ENCODE results near the gene ERC2.
"Not testable (repeated sequence)": the region's sequence is repeated elsewhere in the genome, so short reads cannot be mapped to it uniquely, and the experiment has no call there.

The ERC2 gene

GRCh38 chr3:56115199-56115598 is 353.1 kb downstream of the ERC2 start:
- no peak for DNase-seq

DNA sequence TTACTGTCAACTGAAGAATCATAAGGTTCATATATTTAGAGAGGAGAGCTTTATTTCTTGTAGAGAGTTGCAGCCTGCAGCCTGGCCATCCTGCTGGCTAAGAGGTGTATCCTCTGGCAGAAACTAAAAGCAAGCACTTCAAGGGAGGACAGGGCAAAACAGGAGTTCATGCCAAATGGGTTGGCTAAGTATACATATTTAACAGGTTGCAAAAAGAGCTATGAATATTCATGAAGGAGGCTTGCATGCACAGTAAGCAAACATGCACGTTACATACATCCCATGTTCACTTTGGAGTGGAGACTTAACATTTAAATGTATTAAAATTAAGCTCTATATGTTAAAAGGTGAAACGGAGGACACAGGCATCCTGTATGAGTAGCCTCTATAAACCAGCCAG is 354.4 kb downstream of the ERC2 start:
- DNase-seq = no peak

DNA sequence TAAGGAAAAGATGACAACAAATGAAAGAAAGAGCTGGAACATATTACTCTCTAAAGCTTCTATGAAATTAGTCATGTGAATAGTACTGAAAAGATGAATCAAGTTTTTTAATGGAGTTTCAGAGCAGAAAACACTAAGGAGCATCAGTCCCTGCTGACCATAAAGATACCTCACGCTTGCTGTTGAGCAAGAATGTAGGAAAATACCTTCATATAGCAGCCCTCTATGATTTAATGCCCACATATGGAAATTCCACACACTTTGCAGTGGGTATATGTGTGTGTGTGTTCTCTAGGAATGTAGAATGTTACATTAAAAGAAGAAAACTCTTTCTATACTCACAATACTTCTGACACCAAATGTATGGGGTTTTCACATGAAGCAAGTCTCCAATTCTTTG is 355.0 kb downstream of the ERC2 start:
- DNase-seq = no peak

DNA sequence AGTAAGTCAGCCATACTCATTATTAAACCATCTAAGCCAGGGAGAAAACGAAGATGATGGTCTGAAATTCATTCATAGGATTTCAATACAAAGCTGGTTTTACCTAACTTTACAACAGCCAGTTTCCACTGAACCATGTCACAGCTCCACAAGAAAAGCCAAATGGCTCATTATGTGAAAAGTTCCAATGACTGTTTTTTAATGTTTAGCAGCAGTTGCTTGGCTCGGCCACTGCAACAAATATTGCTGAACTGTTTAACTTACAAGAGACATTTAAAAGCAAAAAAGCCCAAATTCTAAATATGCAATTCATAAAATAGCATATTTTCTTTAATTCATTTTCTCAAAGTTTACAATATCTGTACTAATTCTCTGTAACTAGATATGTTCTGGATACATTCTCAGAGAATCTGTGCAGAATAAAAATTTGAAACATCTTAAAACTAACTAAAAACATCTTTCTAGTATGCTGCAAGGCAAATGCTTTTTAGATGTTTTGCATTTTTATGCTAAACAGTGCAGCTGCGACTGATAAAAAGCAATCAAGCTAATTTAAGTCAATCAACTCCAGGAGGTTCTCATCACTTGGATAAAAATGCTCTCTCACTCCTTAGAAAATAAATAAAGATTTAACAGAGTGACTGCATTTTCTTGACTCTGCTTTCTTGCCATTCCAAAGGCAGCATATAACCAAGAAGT is 356.5 kb downstream of the ERC2 start:
- DNase-seq = no peak

- DNase-seq = no peak
Observed at GRCh38 chr3:56110886-56111285, 357.4 kb downstream of the ERC2 start.

DNA sequence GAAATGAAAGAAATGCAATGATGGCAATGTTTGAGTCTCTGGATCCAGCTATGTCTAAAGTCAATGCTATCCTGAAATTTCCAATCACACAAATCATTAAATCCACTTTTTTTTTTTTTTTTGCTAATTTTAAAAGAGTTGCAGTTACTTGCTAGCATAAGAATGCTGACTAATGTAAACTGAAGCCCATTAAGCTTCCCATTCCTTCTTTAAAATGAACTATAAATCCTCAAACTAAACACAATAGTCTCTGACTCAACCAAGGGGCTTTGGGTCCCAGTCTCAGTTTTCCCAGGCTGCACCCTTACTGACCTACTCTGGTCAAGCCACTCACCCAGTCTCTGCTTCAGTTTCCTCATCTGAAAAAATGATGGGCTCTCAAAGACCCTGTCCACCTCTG is 361.1 kb downstream of the ERC2 start:
- no peak for DNase-seq

DNA sequence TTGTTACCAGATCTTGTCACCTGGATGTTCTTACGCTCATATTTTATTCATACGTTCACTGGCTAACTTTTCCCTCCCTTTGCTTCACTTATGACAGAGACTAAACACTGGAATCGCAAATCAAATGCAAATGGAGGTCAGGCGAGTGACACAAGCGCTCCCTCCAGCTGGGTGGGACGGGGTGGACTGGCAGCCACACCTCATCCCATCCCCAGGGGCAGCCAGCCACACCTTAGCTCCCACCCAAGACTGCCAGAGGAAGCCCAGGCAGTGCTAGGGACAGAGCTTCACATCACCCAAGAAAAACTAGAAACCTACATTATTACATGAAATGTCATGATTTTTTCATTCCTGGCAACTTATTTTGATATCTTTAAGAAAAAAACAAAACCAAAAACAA is 366.2 kb downstream of the ERC2 start:
- no peak for DNase-seq

DNA sequence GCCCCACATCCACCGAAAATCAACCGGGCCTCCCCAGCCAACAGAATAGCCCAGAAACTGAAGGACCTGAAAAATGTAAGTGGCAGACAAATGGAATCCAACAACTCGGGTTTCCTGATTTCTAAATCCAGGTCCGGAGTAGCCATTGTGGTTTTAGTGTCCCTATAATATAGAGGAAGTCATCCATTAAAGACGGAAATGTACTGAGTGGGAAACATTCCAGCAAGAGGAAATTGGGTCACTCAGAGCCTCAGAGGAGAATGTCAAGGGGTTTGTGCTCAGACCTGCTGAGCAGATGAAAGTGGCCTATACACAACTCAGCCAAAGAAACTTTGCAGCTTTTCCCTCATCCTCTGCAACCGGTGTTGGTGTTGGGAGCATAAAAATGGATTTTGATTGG is 366.7 kb downstream of the ERC2 start:
- no peak for DNase-seq

GRCh38 chr3:56096999-56097398 is 371.3 kb downstream of the ERC2 start:
- DNase-seq = no peak

GRCh38 chr3:56094170-56094569 is 374.1 kb downstream of the ERC2 start:
- DNase-seq = no peak

- DNase-seq = no peak
Observed at GRCh38 chr3:56089739-56090138, 378.5 kb downstream of the ERC2 start.

DNA sequence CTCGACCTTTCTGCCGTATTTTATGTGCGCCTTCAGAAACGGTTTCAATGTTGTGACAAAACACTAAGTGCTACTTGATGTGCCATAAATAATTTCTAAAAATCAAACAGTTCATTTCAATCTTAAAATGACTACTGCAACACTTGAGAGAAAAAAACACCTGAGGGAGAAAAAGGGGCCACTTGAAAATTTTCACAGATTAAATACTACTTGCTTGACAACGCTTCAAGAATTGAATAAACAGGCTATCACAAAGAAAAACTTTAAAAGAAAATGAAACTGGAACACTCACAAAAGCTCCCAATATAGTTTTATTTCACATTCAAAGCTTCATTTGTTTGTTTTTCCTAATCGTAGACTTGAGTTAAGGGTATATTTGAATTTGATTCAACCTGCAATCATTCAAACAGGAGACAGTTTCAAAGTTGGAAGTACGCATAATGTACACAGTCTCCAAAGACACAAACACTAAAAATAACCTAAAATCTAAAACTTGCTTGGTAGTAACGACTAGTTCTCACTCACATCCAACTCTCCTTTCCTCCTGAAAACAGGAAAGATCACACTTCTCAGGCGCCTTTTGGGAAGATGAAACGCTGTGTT is 380.7 kb downstream of the ERC2 start:
- no peak for DNase-seq

DNA sequence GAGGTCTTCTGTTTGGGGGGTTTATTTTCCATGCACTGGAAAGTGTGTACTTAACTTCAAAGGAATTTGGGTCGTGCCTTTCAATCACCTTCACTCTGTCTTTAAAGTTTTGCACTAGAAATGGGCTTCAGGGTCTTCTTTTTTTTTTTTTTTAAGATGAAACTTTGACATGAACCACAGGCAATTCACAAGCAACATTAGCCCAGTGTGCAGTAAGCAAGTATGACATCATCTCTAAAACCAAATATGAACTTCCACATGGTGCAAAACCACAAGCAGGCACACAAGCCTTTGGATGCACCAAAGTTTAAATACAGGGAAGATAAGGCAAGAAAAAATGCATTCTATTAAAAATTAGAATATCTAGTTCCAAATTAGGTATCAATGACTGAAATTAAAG is 381.9 kb downstream of the ERC2 start:
- no peak for DNase-seq

- DNase-seq = no peak
Observed at GRCh38 chr3:56081246-56081645, 387.0 kb downstream of the ERC2 start.

- DNase-seq = no peak
Observed at GRCh38 chr3:56076746-56077145, 391.5 kb downstream of the ERC2 start.

GRCh38 chr3:56075089-56075488 is 393.2 kb downstream of the ERC2 start:
- no peak for DNase-seq

- no peak for DNase-seq
Observed at GRCh38 chr3:56069766-56070165, 398.5 kb downstream of the ERC2 start.

- not testable (repeated sequence) for DNase-seq
Observed at GRCh38 chr3:56066405-56066804, 401.9 kb downstream of the ERC2 start.

GRCh38 chr3:56064684-56065083 is 403.6 kb downstream of the ERC2 start:
- no peak for DNase-seq

DNA sequence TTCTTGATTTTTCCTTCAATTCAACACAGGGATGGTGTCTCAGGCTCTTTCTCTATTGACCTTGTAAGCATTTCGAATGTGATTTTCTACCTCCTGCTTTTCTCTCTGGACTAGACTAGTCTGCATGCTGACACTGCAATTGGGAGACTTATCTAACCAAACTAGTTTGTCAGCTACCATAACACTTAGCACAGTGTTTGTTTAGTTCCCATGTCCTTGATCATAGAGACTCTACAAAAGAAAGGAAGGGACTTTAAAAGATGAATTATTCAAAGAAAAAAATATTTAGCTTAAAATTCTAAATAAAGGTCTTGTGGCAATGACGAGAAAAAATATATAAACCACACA is 407.0 kb downstream of the ERC2 start:
- DNase-seq = no peak

DNA sequence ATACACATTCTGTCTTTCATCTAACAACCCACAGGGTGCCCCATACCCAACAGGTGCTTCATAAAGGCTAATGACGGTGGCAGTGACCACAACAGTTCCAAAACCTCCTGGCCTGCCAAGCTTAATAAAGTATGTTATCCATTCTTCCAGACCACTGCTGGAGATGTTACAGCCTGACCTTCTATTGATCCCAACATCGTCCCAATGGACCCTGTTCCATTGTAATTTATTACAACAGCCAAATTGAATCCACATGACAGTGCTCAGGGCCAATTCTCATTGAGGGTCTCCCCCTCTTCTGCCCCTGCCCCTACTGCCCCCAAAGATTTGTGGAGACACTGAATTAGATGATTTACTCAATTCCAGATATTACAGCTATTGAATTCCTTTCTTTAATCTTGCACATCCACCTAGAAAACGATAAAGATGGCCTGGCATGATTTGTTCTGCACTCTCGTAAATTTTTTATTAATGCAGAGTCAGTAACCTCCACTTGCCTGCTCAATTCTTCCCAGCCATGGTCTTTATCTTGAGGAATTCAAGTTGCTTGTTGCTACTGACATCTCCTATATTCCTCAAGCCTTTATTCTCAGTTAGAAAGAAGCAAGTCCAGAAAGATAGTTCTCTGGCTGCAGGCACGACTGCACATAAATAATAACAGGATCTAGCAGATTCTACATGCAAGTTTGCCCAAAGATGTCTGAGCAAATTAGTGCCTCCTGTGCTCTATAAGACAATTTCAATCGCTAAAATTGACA is 407.6 kb downstream of the ERC2 start:
- no peak for DNase-seq

DNA sequence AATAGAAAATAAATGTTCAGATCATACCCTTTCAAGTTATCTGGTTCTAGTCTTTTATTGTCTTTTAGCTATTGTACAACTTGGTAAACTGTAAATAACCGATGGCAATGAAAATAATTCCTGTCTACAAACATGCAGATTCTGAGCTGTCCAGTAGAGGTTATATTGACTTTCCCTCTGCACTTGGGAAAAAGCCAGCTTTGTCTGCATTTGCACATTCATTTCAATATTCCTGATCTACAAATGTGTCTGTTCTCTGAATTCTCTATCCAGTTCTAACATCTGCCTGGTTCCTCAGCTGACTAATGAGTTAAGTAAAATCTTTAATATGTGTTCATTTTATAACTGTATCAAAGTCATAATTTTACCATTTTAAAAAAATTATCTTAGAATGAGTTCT is 408.5 kb downstream of the ERC2 start:
- no peak for DNase-seq

DNA sequence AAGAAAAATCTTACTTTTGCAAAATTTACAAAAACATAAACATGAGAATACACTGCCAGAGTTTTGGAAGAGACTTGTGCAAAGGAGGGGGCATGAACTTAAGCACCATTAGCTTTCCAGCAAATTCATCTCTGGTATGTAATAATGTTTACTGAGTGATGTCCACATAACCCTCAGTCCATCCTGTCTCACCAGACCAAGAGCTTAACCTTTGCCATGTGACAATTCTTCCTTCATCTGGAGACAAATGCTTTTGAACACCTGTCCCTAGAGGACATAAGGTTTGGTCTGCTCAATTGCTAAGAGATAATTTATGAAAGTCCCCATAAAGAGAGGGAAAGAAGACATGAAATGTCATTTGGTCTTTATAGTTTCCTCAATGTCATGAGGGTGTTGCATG is 412.3 kb downstream of the ERC2 start:
- DNase-seq = no peak

DNA sequence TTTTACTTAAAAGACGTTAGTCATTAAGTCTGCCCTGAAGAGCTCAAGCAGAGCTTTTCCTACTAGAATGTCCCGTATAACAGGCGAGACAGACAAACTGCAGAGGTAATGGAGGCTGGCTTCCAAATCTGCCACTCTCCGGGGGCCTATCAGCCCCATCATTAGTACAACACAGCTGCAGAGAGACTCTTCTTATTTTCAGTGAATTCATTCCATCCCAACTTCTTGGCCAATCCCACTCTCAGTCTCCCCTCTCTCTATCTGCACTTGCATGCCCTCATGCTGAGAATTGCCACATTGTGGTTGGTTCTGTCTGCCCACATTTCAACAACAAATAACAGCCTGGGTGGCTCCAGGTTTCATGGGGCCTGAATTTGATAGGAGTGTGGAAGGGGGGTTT is 412.7 kb downstream of the ERC2 start:
- DNase-seq = no peak

DNA sequence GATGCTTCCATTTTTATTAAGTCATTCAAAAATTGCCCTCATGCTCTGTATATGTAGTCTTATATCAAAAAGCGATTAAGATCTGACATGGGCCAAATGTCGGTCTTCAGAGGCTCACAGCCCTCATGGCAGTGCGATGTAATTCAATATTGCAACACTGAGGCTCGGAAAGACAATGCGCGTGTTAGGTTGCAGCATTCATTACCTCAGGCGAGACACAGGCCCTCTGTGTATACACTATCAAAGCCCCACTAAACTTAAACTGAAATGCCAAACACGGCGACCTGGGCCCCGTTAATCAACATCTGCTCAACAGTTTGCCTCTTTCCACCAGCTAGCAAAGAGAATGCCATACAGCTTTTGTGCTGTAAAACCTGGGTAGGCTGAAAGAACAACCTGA is 413.4 kb downstream of the ERC2 start:
- no peak for DNase-seq
